ENCODE data around the gene DEFB121. TPM values are rescaled to one million over a fixed set of nuclear protein-coding genes. Genes with fewer than 3 reads are reported as not detected.

The DEFB121 gene, protein sequence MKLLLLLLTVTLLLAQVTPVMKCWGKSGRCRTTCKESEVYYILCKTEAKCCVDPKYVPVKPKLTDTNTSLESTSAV
- not detected for total RNA-seq
- polyA plus RNA-seq, result not detected
- long read RNA-seq, donor 1, result 0 reads
- long read RNA-seq, donor 2, result 0 reads
- long read RNA-seq, donor 3, result 0 reads

DNA sequence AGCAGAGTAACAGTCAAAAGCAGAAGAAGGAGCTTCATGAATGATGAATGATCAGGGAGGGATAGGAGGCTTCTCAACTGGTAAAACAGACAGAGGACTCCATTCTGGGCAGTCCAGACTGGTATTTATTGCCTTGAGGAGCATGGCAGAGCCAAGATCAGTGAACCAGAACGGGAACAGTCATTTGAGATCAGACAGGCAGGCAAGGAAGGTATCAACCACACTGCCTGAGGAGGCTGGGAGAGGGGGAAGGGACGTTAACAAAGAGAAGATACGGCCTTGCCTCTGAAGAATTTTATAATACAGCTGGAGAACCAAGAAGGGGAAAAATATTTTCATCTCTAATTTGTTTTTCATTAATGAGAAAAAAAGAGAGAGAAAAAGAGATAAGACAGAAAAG, at the start of gene DEFB121:
Gene DEFB121, minus strand, starts transcription at position 101 of the 400 bp plus-strand sequence. Its CDS starts 63 bp downstream, at position 38.
- Histone ChIP-seq H3K27me3 (peaks cover 0 to 29% (median 5%) of the 10 kb centered on the region in 7 donors), H3K4me3 (no peak within 1 kb of the TSS), H3K36me3 (no peaks in the 10 kb centered on the region), H3K9me3 (peaks cover 0 to 3% (median 0%) of the 10 kb centered on the region in 11 donors), H3K27ac (no peak within 1 kb of the TSS), H3K4me1 (no peaks in the 10 kb centered on the region)
- ATAC-seq, result no peak
- TF ChIP-seq, protein P1, sequence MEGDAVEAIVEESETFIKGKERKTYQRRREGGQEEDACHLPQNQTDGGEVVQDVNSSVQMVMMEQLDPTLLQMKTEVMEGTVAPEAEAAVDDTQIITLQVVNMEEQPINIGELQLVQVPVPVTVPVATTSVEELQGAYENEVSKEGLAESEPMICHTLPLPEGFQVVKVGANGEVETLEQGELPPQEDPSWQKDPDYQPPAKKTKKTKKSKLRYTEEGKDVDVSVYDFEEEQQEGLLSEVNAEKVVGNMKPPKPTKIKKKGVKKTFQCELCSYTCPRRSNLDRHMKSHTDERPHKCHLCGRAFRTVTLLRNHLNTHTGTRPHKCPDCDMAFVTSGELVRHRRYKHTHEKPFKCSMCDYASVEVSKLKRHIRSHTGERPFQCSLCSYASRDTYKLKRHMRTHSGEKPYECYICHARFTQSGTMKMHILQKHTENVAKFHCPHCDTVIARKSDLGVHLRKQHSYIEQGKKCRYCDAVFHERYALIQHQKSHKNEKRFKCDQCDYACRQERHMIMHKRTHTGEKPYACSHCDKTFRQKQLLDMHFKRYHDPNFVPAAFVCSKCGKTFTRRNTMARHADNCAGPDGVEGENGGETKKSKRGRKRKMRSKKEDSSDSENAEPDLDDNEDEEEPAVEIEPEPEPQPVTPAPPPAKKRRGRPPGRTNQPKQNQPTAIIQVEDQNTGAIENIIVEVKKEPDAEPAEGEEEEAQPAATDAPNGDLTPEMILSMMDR (IDR thresholded peaks at IDR 0.05), result no peak
- 34 to 43% methylated on average over 3 of the region's 3 CpGs for WGBS, 2 donors
- DNase-seq, result no peak
- intact Hi-C loops (cut with DNase I), result no loop called here

DNA sequence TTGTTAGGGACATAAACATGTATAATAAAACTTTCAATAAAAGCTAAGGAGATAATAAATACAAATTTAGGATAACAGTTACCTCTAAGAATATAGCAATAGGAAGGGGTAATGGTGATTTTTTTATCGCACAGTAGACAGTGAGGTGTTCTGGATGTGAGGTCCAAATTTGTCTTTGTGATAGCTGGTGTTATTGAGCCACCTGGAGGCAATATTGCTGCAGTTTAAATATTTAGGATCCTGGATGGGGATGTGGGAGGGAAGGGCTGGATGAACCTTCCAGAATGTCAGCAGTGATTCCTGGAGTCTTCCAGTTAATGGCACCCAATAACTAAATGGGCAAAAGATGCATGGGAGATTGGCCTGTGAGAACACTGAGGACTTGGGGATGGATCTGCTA, 48.3 kb upstream of the DEFB121 start:
- H3K27me3 ChIP-seq, result peaks cover 0 to 26% (median 19%) of the 10 kb centered on the region in 7 donors
- no peak overlapping the region for H3K27ac ChIP-seq
- peaks cover 0 to under 1% (median 0%) of the 10 kb centered on the region in 11 donors for H3K9me3 ChIP-seq
- DNase-seq (no peak), ATAC-seq (no peak)
- H3K4me1 ChIP-seq, result no peaks in the 10 kb centered on the region
- no peak overlapping the region for H3K4me3 ChIP-seq
- H3K36me3 ChIP-seq, result no peaks in the 10 kb centered on the region
- TF ChIP-seq, protein P1 (IDR thresholded peaks at IDR 0.05), result no peak
- intact Hi-C loops (cut with DNase I), result no loop called here
- 93% methylated on average over 1 of the region's 1 CpG for WGBS, 2 donors

DNA sequence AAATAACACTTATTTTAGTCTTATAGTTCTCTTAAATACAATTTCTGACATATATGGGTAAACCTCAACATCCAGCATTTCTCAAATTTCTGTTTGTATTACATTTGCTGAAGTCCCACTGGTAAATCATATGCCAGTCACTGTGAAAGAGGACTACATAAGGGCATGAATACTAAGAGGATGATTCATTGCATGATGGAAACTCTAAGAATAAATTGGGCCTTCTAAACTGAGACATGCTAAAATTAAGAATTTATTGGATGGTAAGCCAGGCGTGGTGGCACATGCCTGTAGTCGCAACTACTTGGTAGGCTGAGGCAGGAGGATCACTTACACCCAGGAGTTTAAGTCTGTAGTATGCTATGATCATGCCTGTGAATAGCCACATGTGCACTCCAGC, 46.6 kb upstream of the DEFB121 start:
- DNase-seq, result no peak
- H3K9me3 ChIP-seq, result peaks cover 0 to 15% (median 0%) of the 10 kb centered on the region in 11 donors
- H3K4me3 ChIP-seq, result no peak overlapping the region
- intact Hi-C loops (cut with DNase I), result no loop called here
- TF ChIP-seq, protein P1 (IDR thresholded peaks at IDR 0.05), result no peak
- ATAC-seq, result no peak
- H3K27me3 ChIP-seq, result peaks cover 0 to 10% (median 6%) of the 10 kb centered on the region in 7 donors
- H3K4me1 ChIP-seq, result no peaks in the 10 kb centered on the region
- no peak overlapping the region for H3K27ac ChIP-seq
- 71 to 73% methylated on average over 2 of the region's 2 CpGs for WGBS, 2 donors
- H3K36me3 ChIP-seq, result no peaks in the 10 kb centered on the region

DNA sequence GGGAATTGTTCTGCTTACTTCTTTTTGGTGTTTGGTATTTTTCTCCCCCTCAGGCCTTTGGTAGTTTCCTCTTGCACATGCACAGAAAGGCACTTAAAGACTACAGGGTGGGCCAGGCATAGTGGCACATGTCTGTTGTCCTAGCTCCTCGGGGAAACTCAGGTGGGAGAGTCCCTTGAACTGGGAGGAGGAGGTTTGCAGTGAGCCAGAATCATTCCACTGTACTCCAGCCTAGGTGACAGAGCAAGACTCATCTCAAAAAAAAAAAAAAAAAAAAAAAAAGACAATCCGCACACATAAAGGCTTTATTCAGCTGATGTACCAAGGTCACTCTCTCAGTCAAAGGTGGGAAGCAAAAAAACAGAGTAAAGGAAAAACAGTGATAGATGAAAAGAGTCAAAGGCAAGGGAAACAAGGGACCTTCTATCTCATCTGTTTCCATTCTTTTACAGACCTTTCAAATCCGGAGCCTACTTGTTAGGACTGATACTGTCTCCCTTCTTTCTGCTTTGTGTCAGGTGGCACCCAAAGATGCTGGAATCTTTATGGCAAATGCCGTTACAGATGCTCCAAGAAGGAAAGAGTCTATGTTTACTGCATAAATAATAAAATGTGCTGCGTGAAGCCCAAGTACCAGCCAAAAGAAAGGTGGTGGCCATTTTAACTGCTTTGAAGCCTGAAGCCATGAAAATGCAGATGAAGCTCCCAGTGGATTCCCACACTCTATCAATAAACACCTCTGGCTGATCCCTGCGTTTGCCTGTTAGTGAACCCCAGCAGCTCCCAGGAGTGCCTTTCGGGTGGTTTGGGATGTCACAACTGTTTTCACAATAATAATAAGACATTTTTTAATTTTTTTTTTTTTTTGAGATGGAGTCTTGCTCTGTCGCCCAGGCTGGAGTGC, 43.7 kb upstream of the DEFB121 start:
- WGBS, 2 donors, result 67 to 69% methylated on average over 8 of the region's 8 CpGs

More for the DNA sequence above, 43.7 kb upstream of the DEFB121 start:
- intact Hi-C loops (cut with DNase I), result no loop called here
- H3K36me3 ChIP-seq, result no peaks in the 10 kb centered on the region
- ATAC-seq (no peak), DNase-seq (no peak)
- no peaks in the 10 kb centered on the region for H3K4me1 ChIP-seq
- no peak overlapping the region for H3K4me3 ChIP-seq
- H3K9me3 ChIP-seq, result peaks cover 0 to 15% (median 0%) of the 10 kb centered on the region in 11 donors
- no peak overlapping the region for H3K27ac ChIP-seq
- TF ChIP-seq, protein P1 (IDR thresholded peaks at IDR 0.05), result no peak
- peaks cover 0 to 7% (median 0%) of the 10 kb centered on the region in 7 donors for H3K27me3 ChIP-seq

All from heart right ventricle (tissue), 16 donors.